ENCODE results near the gene TTBK2. TPM values are rescaled to one million over a fixed set of nuclear protein-coding genes. Genes with fewer than 3 reads are reported as not detected.

TTBK2 gene
- polyA plus RNA-seq, 1 of the 3 experiments (the other 2 are of a cell fraction) = 4.5 TPM

DNA sequence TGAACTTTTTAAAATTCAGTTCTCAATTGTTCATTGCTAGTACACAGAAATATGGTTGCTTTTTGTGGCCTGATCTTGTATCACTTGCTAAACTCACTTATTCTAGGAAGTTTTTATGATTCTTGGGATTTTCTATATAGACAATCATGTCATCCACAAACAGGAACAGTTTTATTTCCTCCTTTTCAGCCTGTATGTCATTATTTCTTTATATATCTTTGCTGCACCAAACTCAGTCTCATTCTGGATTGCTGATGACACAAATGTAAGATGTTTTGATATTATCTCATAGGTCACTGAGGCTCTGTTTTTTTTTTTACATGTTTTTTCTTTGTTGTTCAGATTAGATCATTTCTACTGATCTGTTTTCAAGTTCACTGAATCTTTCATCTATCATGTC is 71.7 kb downstream of the TTBK2 start:
- no peaks in the 10 kb centered on the region for H3K4me1 ChIP-seq (ENCODE audit: control insufficient read depth in 1 of 2, insufficient read depth in 2 of 2, low read depth in 1 of 2, low read length in 1 of 2)
- no peaks in the 10 kb centered on the region for H3K79me2 ChIP-seq (ENCODE audit: insufficient read depth)
- no peak overlapping the region for H2AFZ ChIP-seq (ENCODE audit: low read depth)
- H3K9me2 ChIP-seq = no peaks in the 10 kb centered on the region
- H3K9me3 ChIP-seq = 0 out of 2 replicates have a peak, but pooled peaks cover 3% of the 10 kb centered on the region
- no peak for TF ChIP-seq SMC3 (IDR thresholded peaks at IDR 0.05; ENCODE audit: low read depth, low read length)
- no peak for TF ChIP-seq RCOR1 (IDR thresholded peaks at IDR 0.05; ENCODE audit: low read length)
- no peak for TF ChIP-seq FOXJ3 (CRISPR knock-in tag; IDR thresholded peaks at IDR 0.05)
- TF ChIP-seq, protein P1, sequence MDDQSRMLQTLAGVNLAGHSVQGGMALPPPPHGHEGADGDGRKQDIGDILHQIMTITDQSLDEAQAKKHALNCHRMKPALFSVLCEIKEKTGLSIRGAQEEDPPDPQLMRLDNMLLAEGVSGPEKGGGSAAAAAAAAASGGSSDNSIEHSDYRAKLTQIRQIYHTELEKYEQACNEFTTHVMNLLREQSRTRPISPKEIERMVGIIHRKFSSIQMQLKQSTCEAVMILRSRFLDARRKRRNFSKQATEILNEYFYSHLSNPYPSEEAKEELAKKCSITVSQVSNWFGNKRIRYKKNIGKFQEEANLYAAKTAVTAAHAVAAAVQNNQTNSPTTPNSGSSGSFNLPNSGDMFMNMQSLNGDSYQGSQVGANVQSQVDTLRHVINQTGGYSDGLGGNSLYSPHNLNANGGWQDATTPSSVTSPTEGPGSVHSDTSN (IDR thresholded peaks at IDR 0.05) = no peak
- TF ChIP-seq, protein P2, sequence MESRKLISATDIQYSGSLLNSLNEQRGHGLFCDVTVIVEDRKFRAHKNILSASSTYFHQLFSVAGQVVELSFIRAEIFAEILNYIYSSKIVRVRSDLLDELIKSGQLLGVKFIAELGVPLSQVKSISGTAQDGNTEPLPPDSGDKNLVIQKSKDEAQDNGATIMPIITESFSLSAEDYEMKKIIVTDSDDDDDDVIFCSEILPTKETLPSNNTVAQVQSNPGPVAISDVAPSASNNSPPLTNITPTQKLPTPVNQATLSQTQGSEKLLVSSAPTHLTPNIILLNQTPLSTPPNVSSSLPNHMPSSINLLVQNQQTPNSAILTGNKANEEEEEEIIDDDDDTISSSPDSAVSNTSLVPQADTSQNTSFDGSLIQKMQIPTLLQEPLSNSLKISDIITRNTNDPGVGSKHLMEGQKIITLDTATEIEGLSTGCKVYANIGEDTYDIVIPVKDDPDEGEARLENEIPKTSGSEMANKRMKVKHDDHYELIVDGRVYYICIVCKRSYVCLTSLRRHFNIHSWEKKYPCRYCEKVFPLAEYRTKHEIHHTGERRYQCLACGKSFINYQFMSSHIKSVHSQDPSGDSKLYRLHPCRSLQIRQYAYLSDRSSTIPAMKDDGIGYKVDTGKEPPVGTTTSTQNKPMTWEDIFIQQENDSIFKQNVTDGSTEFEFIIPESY (IDR thresholded peaks at IDR 0.05; ENCODE audit: borderline replicate concordance, low read depth) = no peak
- TF ChIP-seq FOXM1 (IDR thresholded peaks at IDR 0.05; ENCODE audit: low read depth) = no peak
- TF ChIP-seq TEAD4 (IDR thresholded peaks at IDR 0.05; ENCODE audit: borderline replicate concordance, insufficient read depth) = no peak
- TF ChIP-seq TCF12 (IDR thresholded peaks at IDR 0.05) = no peak
- no peak for TF ChIP-seq FOSL2 (IDR thresholded peaks at IDR 0.05; ENCODE audit: borderline replicate concordance, low read depth)
- TF ChIP-seq, protein P3, sequence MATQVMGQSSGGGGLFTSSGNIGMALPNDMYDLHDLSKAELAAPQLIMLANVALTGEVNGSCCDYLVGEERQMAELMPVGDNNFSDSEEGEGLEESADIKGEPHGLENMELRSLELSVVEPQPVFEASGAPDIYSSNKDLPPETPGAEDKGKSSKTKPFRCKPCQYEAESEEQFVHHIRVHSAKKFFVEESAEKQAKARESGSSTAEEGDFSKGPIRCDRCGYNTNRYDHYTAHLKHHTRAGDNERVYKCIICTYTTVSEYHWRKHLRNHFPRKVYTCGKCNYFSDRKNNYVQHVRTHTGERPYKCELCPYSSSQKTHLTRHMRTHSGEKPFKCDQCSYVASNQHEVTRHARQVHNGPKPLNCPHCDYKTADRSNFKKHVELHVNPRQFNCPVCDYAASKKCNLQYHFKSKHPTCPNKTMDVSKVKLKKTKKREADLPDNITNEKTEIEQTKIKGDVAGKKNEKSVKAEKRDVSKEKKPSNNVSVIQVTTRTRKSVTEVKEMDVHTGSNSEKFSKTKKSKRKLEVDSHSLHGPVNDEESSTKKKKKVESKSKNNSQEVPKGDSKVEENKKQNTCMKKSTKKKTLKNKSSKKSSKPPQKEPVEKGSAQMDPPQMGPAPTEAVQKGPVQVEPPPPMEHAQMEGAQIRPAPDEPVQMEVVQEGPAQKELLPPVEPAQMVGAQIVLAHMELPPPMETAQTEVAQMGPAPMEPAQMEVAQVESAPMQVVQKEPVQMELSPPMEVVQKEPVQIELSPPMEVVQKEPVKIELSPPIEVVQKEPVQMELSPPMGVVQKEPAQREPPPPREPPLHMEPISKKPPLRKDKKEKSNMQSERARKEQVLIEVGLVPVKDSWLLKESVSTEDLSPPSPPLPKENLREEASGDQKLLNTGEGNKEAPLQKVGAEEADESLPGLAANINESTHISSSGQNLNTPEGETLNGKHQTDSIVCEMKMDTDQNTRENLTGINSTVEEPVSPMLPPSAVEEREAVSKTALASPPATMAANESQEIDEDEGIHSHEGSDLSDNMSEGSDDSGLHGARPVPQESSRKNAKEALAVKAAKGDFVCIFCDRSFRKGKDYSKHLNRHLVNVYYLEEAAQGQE (IDR thresholded peaks at IDR 0.05; ENCODE audit: low read depth, low read length) = no peak
- no peak for TF ChIP-seq RFX5 (IDR thresholded peaks at IDR 0.05; ENCODE audit: low read length)
- no peak for TF ChIP-seq MXI1 (IDR thresholded peaks at IDR 0.05; ENCODE audit: low read depth, low read length)
- TF ChIP-seq, protein P4, sequence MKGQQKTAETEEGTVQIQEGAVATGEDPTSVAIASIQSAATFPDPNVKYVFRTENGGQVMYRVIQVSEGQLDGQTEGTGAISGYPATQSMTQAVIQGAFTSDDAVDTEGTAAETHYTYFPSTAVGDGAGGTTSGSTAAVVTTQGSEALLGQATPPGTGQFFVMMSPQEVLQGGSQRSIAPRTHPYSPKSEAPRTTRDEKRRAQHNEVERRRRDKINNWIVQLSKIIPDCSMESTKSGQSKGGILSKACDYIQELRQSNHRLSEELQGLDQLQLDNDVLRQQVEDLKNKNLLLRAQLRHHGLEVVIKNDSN (IDR thresholded peaks at IDR 0.05; ENCODE audit: borderline replicate concordance, low read depth) = no peak
- no peak for TF ChIP-seq POLR2AphosphoS5 (IDR thresholded peaks at IDR 0.05; ENCODE audit: low read depth, low read length)
- TF ChIP-seq NFIC (IDR thresholded peaks at IDR 0.05; ENCODE audit: borderline replicate concordance) = no peak
- TF ChIP-seq, protein P5, sequence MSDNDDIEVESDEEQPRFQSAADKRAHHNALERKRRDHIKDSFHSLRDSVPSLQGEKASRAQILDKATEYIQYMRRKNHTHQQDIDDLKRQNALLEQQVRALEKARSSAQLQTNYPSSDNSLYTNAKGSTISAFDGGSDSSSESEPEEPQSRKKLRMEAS (IDR thresholded peaks at IDR 0.05; ENCODE audit: low read depth) = no peak
- TF ChIP-seq EP300 (IDR thresholded peaks at IDR 0.05; ENCODE audit: borderline replicate concordance in 1 of 2, low read depth in 1 of 2, low read length in 1 of 2) = no peak
- DNase-seq = no peak
- no peaks in the 10 kb centered on the region for H3F3A ChIP-seq (replicated peaks; ENCODE audit: insufficient read depth)
- ChIA-PET CTCF (no interaction called here), POLR2A (no interaction called here)
- H3K9ac ChIP-seq = no peak overlapping the region
- H3K27me3 ChIP-seq (ENCODE audit: insufficient read depth) = no peaks in the 10 kb centered on the region
- peaks cover 5 to 12% of the 10 kb centered on the region in 2 experiments for H3K36me3 ChIP-seq (replicated peaks in 1 of 2; ENCODE audit: control insufficient read depth in 1 of 2, insufficient read depth in 2 of 2, low read length in 1 of 2)
- no peaks in the 10 kb centered on the region for H4K20me1 ChIP-seq (ENCODE audit: insufficient read depth)
- no peak overlapping the region for H3K4me3 ChIP-seq (ENCODE audit: low read depth in 2 of 2, low read length in 1 of 2)
- H3K27ac ChIP-seq (ENCODE audit: low read depth in 2 of 2, low read length in 1 of 2) = no peak overlapping the region
- H3K4me2 ChIP-seq = no peak overlapping the region

All from SK-N-SH (cell line).